Activated T-helper 1 cell treated with anti-CD3 and anti-CD28 coated beads, Interleukin-12 subunit alpha, Interleukin-12 subunit beta, Interleukin-2, Interleukin-4 antibody, amounts not matched to agents 30 ng/mL and 10 ng/mL and 1 ng/mL, durations not matched to agents 14 hours and 24 hours and 36 hours (primary cell): Measurements from ENCODE around the gene MATCAP1. TPM values are rescaled to one million over a fixed set of nuclear protein-coding genes. Genes with fewer than 3 reads are reported as not detected.

ENCODE experiments used
- DNase-seq: peaks from one replicate; pipeline ENCODE4 v3.0.0; 2021; ENCODE audit warnings: low spot score
- H3K27ac Mint-ChIP-seq: one replicate; pipeline ENCODE4 v1.8.0; 2021; ENCODE audit warnings: mild to moderate bottlenecking, mixed read lengths
- H3K27me3 Mint-ChIP-seq: one replicate; pipeline ENCODE4 v1.8.0; 2022; ENCODE audit warnings: mild to moderate bottlenecking, moderate library complexity, mixed read lengths; ENCODE audit not compliant: insufficient read depth
- H3K36me3 Mint-ChIP-seq: one replicate; pipeline ENCODE4 v1.8.0; 2021; ENCODE audit warnings: low read depth, mixed read lengths
- H3K4me1 Mint-ChIP-seq: one replicate; pipeline ENCODE4 v1.8.0; 2021; ENCODE audit warnings: low read depth, mixed read lengths
- H3K4me3 Mint-ChIP-seq: one replicate; pipeline ENCODE4 v1.8.0; 2021; ENCODE audit warnings: mild to moderate bottlenecking, moderate library complexity, mixed read lengths
- H3K9me3 Mint-ChIP-seq: one replicate; pipeline ENCODE4 v1.8.0; 2021; ENCODE audit warnings: mixed read lengths
- intact Hi-C: fragments of 100-400 bp; cut with micrococcal nuclease; formaldehyde crosslinking; loops from one replicate; pipeline ENCODE4 v1.15.1; 2024
- total RNA-seq: library from RNA; stranded (reverse); gene quantifications from 2 replicates; pipeline ENCODE4 v1.2.3, GENCODE V29; 2022

The MATCAP1 gene
- total RNA-seq, 1 donor from 2014 or later: 48.2 TPM

DNA sequence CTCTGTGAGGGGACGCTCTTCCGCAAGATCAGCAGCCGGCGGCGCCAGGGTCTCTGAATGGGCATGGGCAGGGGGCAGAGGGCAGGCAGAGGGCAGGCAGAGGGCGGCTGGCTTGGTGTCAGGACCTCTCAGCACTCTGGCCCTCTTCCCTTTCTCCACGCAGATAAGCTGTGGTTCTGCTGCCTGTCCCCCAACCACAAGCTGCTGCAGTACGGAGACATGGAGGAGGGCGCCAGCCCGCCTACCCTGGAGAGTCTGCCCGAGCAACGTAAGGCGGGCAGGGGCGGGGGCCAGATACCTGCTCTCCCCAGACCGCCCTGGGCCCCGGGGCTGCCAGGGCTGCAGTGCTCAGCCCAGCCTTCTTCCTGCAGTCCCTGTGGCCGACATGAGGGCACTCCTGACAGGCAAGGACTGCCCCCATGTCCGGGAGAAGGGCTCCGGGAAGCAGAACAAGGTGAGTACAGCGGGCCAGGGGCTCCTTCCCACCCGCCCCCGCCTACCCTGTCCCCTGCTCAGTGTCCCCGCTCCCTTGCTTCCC lies 19.3 kb upstream of the MATCAP1 start:
- Mint-ChIP-seq H3K4me3 (no peak overlapping the region), H3K9me3 (no peaks in the 10 kb centered on the region), H3K27me3 (no peaks in the 10 kb centered on the region), H3K27ac (no peak overlapping the region), H3K4me1 (no peaks in the 10 kb centered on the region), H3K36me3 (peaks cover 16% of the 10 kb centered on the region)
- DNase-seq: no peak
- intact Hi-C loops: no loop called here

DNA sequence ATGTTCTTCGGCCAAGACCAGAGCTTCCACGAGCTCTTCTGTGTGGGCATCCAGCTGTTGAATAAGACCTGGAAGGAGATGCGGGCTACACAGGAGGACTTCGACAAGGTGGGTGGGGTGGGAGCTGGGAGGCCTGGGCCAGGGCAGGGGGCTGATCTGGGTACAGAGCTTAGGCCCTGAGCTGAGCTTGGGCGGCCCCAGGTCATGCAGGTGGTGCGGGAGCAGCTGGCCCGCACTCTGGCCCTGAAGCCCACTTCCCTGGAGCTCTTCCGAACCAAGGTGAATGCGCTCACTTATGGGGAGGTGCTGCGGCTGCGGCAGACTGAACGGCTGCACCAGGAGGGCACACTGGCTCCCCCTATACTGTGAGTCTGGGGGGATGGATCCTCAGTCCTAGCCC lies 18.7 kb upstream of the MATCAP1 start:
- no peak for DNase-seq
- Mint-ChIP-seq H3K27ac (no peak overlapping the region), H3K4me3 (no peak overlapping the region), H3K9me3 (no peaks in the 10 kb centered on the region), H3K4me1 (no peaks in the 10 kb centered on the region), H3K27me3 (no peaks in the 10 kb centered on the region), H3K36me3 (peaks cover 16% of the 10 kb centered on the region)
- intact Hi-C loops: no loop called here

DNA sequence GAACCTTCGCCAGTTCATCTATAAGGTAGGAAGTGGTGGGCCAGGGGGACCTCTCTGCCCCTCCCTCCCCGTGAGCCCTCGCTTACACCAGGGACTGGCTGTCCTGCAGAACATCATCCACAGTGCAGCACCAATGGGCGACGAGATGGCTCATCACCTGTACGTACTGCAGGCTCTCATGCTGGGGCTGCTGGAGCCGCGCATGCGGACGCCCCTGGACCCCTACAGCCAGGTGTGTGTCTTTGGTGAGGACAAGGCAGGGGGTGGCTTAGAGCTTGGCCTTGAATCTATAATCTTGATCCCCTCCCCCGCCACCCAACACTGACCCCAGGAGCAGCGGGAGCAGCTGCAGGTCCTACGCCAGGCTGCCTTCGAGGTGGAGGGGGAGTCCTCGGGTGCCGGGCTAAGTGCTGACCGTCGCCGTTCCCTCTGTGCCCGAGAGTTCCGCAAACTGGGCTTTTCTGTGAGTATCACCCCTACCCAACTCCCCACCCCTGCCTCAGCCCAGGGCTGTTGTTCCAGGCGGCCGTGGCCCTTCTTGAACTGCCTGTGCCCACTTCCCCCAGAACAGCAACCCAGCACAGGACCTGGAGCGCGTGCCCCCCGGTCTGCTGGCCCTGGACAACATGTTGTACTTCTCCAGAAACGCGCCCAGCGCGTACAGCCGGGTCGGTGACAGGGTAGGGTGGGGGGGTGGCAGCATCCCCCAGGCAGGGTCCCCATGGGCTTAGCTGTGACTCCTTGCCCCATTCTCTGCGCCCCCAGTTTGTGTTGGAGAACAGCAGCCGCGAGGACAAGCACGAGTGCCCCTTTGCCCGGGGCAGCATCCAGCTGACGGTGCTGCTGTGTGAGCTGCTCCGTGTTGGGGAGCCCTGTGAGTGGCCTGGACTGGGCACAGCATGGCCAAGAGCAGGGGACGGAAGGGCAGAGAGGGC lies 17.9 kb upstream of the MATCAP1 start:
- no peaks in the 10 kb centered on the region for H3K9me3 Mint-ChIP-seq

DNA sequence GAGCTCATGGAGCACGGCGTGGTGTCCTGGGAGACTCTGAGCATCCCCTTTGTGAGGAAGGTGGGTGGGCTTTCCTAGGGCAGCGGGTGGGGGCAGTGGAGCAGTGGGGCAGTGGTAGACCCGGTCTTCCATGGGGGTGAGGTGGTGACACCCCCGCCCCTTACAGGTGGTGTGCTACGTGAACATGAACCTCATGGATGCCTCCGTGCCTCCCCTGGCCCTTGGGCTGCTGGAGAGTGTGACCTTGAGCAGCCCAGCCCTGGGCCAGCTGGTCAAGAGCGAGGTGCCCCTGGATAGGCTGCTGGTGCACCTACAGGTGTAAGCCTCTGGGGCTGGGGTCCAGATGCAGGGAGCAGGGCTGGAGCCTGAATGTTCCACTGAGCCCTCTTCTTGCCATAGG lies 16.7 kb upstream of the MATCAP1 start:
- no peaks in the 10 kb centered on the region for H3K27me3 Mint-ChIP-seq
- DNase-seq: no peak
- no peak overlapping the region for H3K27ac Mint-ChIP-seq
- peaks cover 15% of the 10 kb centered on the region for H3K4me1 Mint-ChIP-seq
- no peak overlapping the region for H3K4me3 Mint-ChIP-seq
- peaks cover 25% of the 10 kb centered on the region for H3K36me3 Mint-ChIP-seq
- intact Hi-C loops: no loop called here
- H3K9me3 Mint-ChIP-seq: no peaks in the 10 kb centered on the region

More for the DNA sequence above, 17.9 kb upstream of the MATCAP1 start:
- Mint-ChIP-seq H3K4me1 (peaks cover 3% of the 10 kb centered on the region), H3K36me3 (peaks cover 20% of the 10 kb centered on the region), H3K4me3 (no peak overlapping the region), H3K27me3 (no peaks in the 10 kb centered on the region), H3K27ac (no peak overlapping the region)
- DNase-seq: no peak
- intact Hi-C loops: no loop called here

DNA sequence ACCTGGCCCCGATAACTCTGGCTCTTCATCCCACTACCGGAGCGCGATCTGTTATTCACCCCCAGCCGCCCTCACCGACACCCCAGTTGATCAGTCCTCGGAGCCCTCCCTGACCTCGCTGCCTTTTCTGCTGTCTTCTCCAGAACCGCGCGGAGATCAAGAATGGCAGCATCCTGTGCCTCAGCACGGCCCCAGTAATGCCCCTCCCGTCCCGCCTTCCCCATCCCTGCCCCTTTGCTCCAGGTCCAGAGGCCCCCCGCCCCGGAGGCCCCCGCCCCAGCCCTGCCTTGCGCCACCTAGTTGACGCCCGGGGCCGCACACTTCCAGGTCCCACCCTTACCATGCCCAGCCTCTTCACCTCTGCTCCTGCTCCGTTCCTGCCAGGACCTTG lies 16.0 kb upstream of the MATCAP1 start:
- Mint-ChIP-seq H3K36me3 (peaks cover 31% of the 10 kb centered on the region), H3K4me3 (no peak overlapping the region), H3K27ac (no peak overlapping the region)

DNA sequence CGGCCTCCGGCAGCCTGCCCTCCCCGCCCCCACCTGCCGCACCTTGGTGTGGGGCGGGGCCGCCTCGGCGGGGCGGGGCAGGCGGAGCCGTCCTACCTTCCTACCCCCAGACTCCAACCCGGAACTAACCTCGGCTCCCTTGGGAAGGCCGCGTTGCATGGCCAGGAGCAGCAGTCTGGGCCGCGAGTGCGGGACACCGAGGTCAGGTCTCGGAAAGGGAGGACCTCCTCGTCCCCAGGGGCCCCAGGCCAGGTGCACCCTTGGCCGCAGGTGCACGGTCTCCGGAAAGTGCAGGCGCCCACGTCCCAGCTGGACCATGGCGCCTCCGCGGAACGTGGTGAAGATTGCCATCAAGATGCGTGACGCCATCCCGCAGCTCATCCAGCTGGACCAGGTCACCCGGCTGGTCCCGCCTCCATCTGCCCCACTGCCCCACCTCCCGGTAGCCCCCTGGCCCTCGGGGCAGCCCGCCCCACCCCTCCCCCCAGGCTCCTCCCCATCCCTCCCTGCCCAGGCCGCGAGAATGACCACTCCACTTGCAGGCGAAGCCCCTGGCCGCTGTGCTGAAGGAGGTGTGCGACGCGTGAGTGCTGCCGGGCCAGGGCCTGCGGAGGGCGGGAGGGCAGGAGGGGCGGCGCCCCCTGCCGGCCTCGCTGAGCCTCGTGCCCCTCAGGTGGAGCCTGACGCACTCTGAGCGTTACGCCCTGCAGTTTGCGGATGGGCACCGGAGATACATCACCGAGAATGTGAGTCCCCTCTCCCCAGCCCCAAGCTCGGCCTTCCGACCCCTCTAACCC lies 15.4 kb upstream of the MATCAP1 start, which contains the start of gene ELMO3:
TSS of gene ELMO3 (plus strand) at position 121 of the 797 bp plus-strand sequence. CDS start at position 317, 196 bp downstream.
- Mint-ChIP-seq H3K4me3 (no peak within 1 kb of the TSS), H3K27ac (no peak within 1 kb of the TSS), H3K36me3 (peaks cover 35% of the 10 kb centered on the region), H3K9me3 (no peaks in the 10 kb centered on the region), H3K4me1 (peaks cover 22% of the 10 kb centered on the region), H3K27me3 (no peaks in the 10 kb centered on the region)
- intact Hi-C loops: no loop called here
- DNase-seq: no peak

More for the DNA sequence above, 16.0 kb upstream of the MATCAP1 start:
- intact Hi-C loops: no loop called here
- Mint-ChIP-seq H3K27me3 (no peaks in the 10 kb centered on the region), H3K4me1 (peaks cover 18% of the 10 kb centered on the region), H3K9me3 (no peaks in the 10 kb centered on the region)
- no peak for DNase-seq

DNA sequence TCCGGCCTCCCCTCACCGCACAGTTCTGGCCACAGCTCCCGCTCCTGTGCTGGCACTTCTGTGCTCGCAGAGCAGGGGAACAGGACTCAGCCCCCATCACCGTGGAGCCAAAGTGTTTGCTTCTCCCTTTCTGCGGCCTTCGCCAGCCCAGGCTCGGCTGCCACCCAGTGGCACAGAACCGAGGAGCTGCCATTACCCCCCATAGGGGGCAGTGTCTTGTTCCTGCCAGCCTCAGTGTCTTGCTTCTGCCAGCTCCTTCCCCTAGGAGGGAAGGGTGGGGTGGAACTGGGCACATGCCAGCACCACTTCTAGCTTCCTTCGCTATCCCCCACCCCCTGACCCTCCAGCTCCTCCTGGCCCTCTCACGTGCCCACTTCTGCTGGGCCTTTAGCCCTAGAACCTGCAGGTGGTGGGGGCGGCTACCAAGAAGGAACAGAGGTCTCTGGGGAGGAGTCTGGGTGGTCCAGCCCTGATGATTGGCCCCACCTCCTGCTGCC lies 14.5 kb upstream of the MATCAP1 start:
- H3K27me3 Mint-ChIP-seq: no peaks in the 10 kb centered on the region
- H3K27ac Mint-ChIP-seq: no peak overlapping the region
- H3K4me1 Mint-ChIP-seq: peaks cover 31% of the 10 kb centered on the region
- peaks cover 41% of the 10 kb centered on the region for H3K36me3 Mint-ChIP-seq
- no peak for DNase-seq
- no peaks in the 10 kb centered on the region for H3K9me3 Mint-ChIP-seq
- intact Hi-C loops: no loop called here
- H3K4me3 Mint-ChIP-seq: no peak overlapping the region

DNA sequence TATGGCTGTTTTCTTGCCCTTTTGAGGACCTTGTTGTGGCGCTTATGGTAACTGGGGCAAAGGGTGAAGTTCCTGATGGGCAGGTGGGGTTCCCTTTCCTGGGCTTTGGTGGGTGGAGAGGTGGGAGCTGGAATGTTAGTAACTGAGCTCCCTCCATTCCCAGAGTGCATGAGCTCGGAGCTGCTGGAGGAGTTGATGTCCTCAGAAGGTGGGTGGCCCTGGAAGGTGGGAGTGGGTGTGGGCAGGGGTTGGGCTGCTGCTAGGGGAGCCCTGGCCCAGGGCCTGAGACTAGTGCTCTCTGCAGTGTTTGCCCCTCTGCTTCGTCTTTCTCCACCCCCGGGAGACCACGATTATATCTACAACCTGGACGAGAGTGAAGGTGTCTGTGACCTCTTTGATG lies 13.9 kb upstream of the MATCAP1 start:
- H3K36me3 Mint-ChIP-seq: peaks cover 43% of the 10 kb centered on the region
- intact Hi-C loops: no loop called here
- no peak overlapping the region for H3K27ac Mint-ChIP-seq
- H3K4me1 Mint-ChIP-seq: peaks cover 37% of the 10 kb centered on the region
- no peak overlapping the region for H3K4me3 Mint-ChIP-seq
- H3K9me3 Mint-ChIP-seq: no peaks in the 10 kb centered on the region
- no peak for DNase-seq
- no peaks in the 10 kb centered on the region for H3K27me3 Mint-ChIP-seq

DNA sequence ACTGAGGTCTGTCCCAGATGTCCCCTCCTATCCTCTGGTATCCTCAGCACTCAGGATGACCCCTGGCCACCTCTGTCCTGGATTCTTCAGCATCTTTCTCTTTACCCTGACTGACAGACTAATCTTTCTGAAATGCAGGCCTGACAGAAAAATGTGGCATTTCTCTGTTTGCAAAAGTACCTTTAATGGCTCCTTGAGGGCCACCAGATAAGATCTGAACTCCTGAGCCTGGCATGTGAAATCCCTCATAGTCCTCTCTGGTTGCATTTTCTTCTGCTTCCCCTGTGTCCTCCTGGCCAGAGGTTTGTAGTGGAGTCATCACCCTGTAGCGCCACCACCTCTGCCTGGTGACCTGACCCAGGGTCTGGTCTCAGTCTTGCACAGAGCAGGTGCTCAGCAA lies 13.1 kb upstream of the MATCAP1 start:
- H3K9me3 Mint-ChIP-seq: no peaks in the 10 kb centered on the region
- peaks cover 40% of the 10 kb centered on the region for H3K4me1 Mint-ChIP-seq
- DNase-seq: no peak
- intact Hi-C loops: no loop called here
- H3K4me3 Mint-ChIP-seq: peak overlapping the region; percentile 19
- peaks cover 46% of the 10 kb centered on the region for H3K36me3 Mint-ChIP-seq
- H3K27ac Mint-ChIP-seq: peak overlapping the region; percentile 18
- H3K27me3 Mint-ChIP-seq: no peaks in the 10 kb centered on the region

DNA sequence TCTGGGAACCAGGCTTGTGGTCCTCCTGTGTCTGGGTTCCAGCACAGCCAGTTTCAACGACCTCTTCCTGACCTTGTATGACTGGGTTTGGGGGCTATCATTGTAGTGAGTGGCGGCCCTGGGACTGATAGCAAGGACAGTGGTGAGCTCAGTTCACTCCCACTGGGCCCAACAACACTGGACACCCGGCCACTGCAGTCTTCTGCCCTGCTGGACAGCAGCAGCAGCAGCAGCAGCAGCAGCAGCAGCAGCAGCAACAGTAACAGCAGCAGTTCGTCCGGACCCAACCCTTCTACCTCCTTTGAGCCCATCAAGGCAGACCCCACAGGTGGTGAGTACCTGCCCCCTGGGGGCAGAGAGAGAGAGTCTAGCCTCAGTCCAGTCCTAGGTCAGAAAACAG lies 11.9 kb upstream of the MATCAP1 start:
- Mint-ChIP-seq H3K4me3 (peak overlapping the region; percentile 41), H3K9me3 (no peaks in the 10 kb centered on the region), H3K36me3 (peaks cover 46% of the 10 kb centered on the region), H3K4me1 (peaks cover 51% of the 10 kb centered on the region), H3K27ac (no peak overlapping the region), H3K27me3 (no peaks in the 10 kb centered on the region)
- intact Hi-C loops: no loop called here
- DNase-seq: no peak

DNA sequence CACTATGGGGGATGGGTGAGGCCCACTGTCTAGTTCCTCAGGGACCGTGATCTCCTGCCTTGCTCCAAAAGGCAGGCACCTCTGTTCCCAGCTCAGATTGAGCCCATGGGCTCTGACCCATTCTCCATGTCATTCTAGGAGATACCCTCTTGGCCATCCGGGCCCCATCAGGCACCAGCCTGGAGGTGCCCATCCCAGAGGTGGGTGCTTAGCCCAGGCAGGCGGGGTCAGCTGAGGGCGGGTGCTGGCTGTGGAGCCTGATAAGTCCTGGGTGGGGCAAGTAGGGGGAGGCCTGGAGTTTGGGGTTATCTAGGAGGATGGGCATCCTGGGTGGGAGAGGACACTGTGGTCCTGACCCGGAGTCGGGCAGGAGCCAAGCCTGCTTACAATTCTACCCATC lies 10.5 kb upstream of the MATCAP1 start:
- H3K27me3 Mint-ChIP-seq: no peaks in the 10 kb centered on the region
- H3K27ac Mint-ChIP-seq: peak overlapping the region; percentile 48
- peaks cover 38% of the 10 kb centered on the region for H3K36me3 Mint-ChIP-seq
- H3K4me1 Mint-ChIP-seq: peaks cover 51% of the 10 kb centered on the region
- DNase-seq: no peak
- peak overlapping the region; percentile 95 for H3K4me3 Mint-ChIP-seq
- intact Hi-C loops: loop anchor here (5.0 kb wide), 1 partner anchor 118 kb away; no protein-coding TSS in a partner anchor
- H3K9me3 Mint-ChIP-seq: no peaks in the 10 kb centered on the region

DNA sequence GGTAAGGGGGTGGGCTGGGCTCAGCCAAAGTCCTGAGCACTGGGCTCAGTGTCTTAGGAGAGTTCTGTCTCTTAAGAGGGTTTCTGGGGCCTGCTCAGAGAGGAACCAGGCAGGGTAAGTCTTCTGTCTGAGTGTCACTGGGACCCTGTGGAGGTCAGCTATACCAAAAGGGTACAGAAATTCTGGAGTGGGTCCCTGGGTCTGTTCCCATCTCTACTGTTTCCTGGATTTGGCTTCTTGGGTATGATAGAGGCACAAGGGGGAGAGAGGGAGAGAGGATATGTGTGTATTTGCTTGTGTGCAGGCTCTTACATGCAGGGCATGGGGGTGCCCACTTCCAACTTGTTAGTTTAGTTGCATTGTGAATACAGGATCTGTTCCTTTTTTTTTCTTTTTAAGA lies 9.8 kb upstream of the MATCAP1 start:
- intact Hi-C loops: loop anchor here (5.0 kb wide), 1 partner anchor 119 kb away; no protein-coding TSS in a partner anchor

More for the DNA sequence above, 9.8 kb upstream of the MATCAP1 start:
- Mint-ChIP-seq H3K27me3 (no peaks in the 10 kb centered on the region), H3K36me3 (peaks cover 38% of the 10 kb centered on the region), H3K27ac (peak overlapping the region; percentile 48), H3K4me1 (peaks cover 51% of the 10 kb centered on the region), H3K4me3 (peak overlapping the region; percentile 95), H3K9me3 (no peaks in the 10 kb centered on the region)
- no peak for DNase-seq
